Glutamatergic neuron (in vitro differentiated cells): ENCODE results near the gene MYO15A. TPM values are rescaled to one million over a fixed set of nuclear protein-coding genes. Genes with fewer than 3 reads are reported as not detected.

Experiments
- DNase-seq: peaks from one replicate; pipeline ENCODE4 v3.0.0; 2022
- H3K27ac Mint-ChIP-seq: one replicate; pipeline ENCODE4 v1.8.0; 2020; ENCODE audit warnings: mild to moderate bottlenecking, mixed read lengths, inconsistent platforms; ENCODE audit not compliant: unreplicated experiment
- H3K27me3 Mint-ChIP-seq: one replicate; pipeline ENCODE4 v1.8.0; 2020; ENCODE audit warnings: mild to moderate bottlenecking, moderate library complexity, mixed read lengths, inconsistent platforms; ENCODE audit not compliant: unreplicated experiment
- H3K36me3 Mint-ChIP-seq: one replicate; pipeline ENCODE4 v1.8.0; 2020; ENCODE audit warnings: mild to moderate bottlenecking, mixed read lengths, inconsistent platforms; ENCODE audit not compliant: unreplicated experiment
- H3K4me1 Mint-ChIP-seq: one replicate; pipeline ENCODE4 v1.8.0; 2020; ENCODE audit warnings: mild to moderate bottlenecking, low read depth, mixed read lengths, inconsistent platforms; ENCODE audit not compliant: unreplicated experiment
- H3K4me3 Mint-ChIP-seq: one replicate; pipeline ENCODE4 v1.8.0; 2020; ENCODE audit warnings: mild to moderate bottlenecking, mixed read lengths, inconsistent platforms; ENCODE audit not compliant: unreplicated experiment
- H3K9me3 Mint-ChIP-seq: one replicate; pipeline ENCODE4 v1.8.0; 2020; ENCODE audit warnings: mild to moderate bottlenecking, moderate library complexity, mixed read lengths, inconsistent platforms; ENCODE audit not compliant: unreplicated experiment
- CTCF ChIP-seq: fragments of 200-600 bp; sonication (generic); IDR thresholded peaks from one replicate; pipeline ENCODE4 v1.5.0; 2021; ENCODE audit not compliant: partially characterized antibody, unreplicated experiment
- total RNA-seq: library from RNA; stranded (reverse); fragmentation: NEBNext Ultra II Directional; extraction: Animal tissue kit (Norgen Biotek cat#: 25700); gene quantifications from one replicate; pipeline ENCODE4 v1.2.1, GENCODE V29; 2021; ENCODE audit not compliant: unreplicated experiment

MYO15A gene
- total RNA-seq, 1 donor from 2014 or later = 4.0 TPM

GRCh38 chr17:18079543-18079942, 29.0 kb upstream of the MYO15A start:
- TF ChIP-seq CTCF = no peak
- Mint-ChIP-seq H3K4me1 (no peaks in the 10 kb centered on the region), H3K9me3 (no peaks in the 10 kb centered on the region), H3K27me3 (peaks cover 7% of the 10 kb centered on the region), H3K27ac (no peak overlapping the region), H3K4me3 (no peak overlapping the region), H3K36me3 (no peaks in the 10 kb centered on the region)
- no peak for DNase-seq

- no peak overlapping the region for H3K27ac Mint-ChIP-seq
- TF ChIP-seq CTCF = no peak
These were observed 24.3 kb upstream of the MYO15A start for GRCh38 chr17:18084256-18084655.

GRCh38 chr17:18087610-18088491, 20.7 kb upstream of the MYO15A start, which contains the start of gene DRG2:
TSS of gene DRG2 (plus strand) at chr17:18087948. CDS start at chr17:18088024, 76 bp downstream.
- H3K27ac Mint-ChIP-seq = peak within 1 kb of the TSS; percentile 67
- TF ChIP-seq CTCF = no peak
- H3K9me3 Mint-ChIP-seq = peaks cover 5% of the 10 kb centered on the region
- H3K36me3 Mint-ChIP-seq = no peaks in the 10 kb centered on the region
- DNase-seq = peak; percentile 96
- peak within 1 kb of the TSS; percentile 98 for H3K4me3 Mint-ChIP-seq
- H3K4me1 Mint-ChIP-seq = peaks cover 6% of the 10 kb centered on the region
- peaks cover 4% of the 10 kb centered on the region for H3K27me3 Mint-ChIP-seq

More at GRCh38 chr17:18084256-18084655, 24.3 kb upstream of the MYO15A start:
- Mint-ChIP-seq H3K27me3 (peaks cover 3% of the 10 kb centered on the region), H3K4me1 (peaks cover 6% of the 10 kb centered on the region), H3K9me3 (peaks cover 5% of the 10 kb centered on the region), H3K36me3 (no peaks in the 10 kb centered on the region), H3K4me3 (no peak overlapping the region)
- no peak for DNase-seq

GRCh38 chr17:18089613-18090012, 18.9 kb upstream of the MYO15A start:
- Mint-ChIP-seq H3K36me3 (peaks cover 5% of the 10 kb centered on the region), H3K4me3 (peak overlapping the region; percentile 45), H3K27me3 (peaks cover 4% of the 10 kb centered on the region), H3K4me1 (peaks cover 10% of the 10 kb centered on the region), H3K9me3 (peaks cover 5% of the 10 kb centered on the region), H3K27ac (no peak overlapping the region)
- no peak for DNase-seq
- TF ChIP-seq CTCF = no peak

- H3K4me3 Mint-ChIP-seq = no peak overlapping the region
- no peak overlapping the region for H3K27ac Mint-ChIP-seq
- no peak for DNase-seq
- peaks cover 4% of the 10 kb centered on the region for H3K27me3 Mint-ChIP-seq
- H3K36me3 Mint-ChIP-seq = peaks cover 5% of the 10 kb centered on the region
- TF ChIP-seq CTCF = peak; percentile 24
- no peaks in the 10 kb centered on the region for H3K9me3 Mint-ChIP-seq
- H3K4me1 Mint-ChIP-seq = peaks cover 3% of the 10 kb centered on the region
These were observed 14.7 kb upstream of the MYO15A start for GRCh38 chr17:18093616-18094408.
